Mucosa of stomach (tissue), 1 donor: ENCODE measurements around the gene RAD51B.

Source experiments
- H3K27me3 ChIP-seq: one replicate; pipeline ENCODE4 v1.7.0; 2013; ENCODE audit warnings: mild to moderate bottlenecking, low read length; ENCODE audit not compliant: control insufficient read depth, insufficient read depth
- H3K36me3 ChIP-seq: one replicate; pipeline ENCODE4 v1.7.0; 2013; ENCODE audit warnings: low read length; ENCODE audit not compliant: control insufficient read depth, insufficient read depth
- H3K4me1 ChIP-seq: one replicate; pipeline ENCODE4 v1.7.0; 2013; ENCODE audit warnings: mild to moderate bottlenecking, low read length; ENCODE audit not compliant: control insufficient read depth, insufficient read depth
- H3K4me3 ChIP-seq: one replicate; pipeline ENCODE4 v1.7.0; 2013; ENCODE audit warnings: low read length
- H3K9ac ChIP-seq: one replicate; pipeline ENCODE4 v1.7.0; 2013; ENCODE audit warnings: mild to moderate bottlenecking, low read length, moderate library complexity
- H3K9me3 ChIP-seq: one replicate; pipeline ENCODE4 v1.7.0; 2013; ENCODE audit warnings: mild to moderate bottlenecking, low read length, moderate library complexity; ENCODE audit not compliant: control insufficient read depth
- donor health status: Pancreatic carcinoma.

RAD51B gene

GRCh38 chr14:68239988-68240771 is 420.6 kb downstream of the RAD51B start:
- no peak overlapping the region for H3K4me3 ChIP-seq
- no peaks in the 10 kb centered on the region for H3K9me3 ChIP-seq
- peaks cover 68% of the 10 kb centered on the region for H3K4me1 ChIP-seq
- no peaks in the 10 kb centered on the region for H3K27me3 ChIP-seq
- H3K9ac ChIP-seq, result peak overlapping the region; percentile 37
- H3K36me3 ChIP-seq, result no peaks in the 10 kb centered on the region

GRCh38 chr14:68241862-68242487 is 422.4 kb downstream of the RAD51B start:
- no peak overlapping the region for H3K4me3 ChIP-seq
- H3K36me3 ChIP-seq, result no peaks in the 10 kb centered on the region
- peak overlapping the region; percentile 11 for H3K9ac ChIP-seq
- H3K9me3 ChIP-seq, result no peaks in the 10 kb centered on the region
- H3K27me3 ChIP-seq, result no peaks in the 10 kb centered on the region
- H3K4me1 ChIP-seq, result peaks cover 78% of the 10 kb centered on the region

- H3K9ac ChIP-seq, result no peak overlapping the region
- H3K9me3 ChIP-seq, result no peaks in the 10 kb centered on the region
- peaks cover 90% of the 10 kb centered on the region for H3K4me1 ChIP-seq
These were observed 424.0 kb downstream of the RAD51B start for GRCh38 chr14:68243450-68244010.

GRCh38 chr14:68244262-68244980 is 424.8 kb downstream of the RAD51B start:
- Histone ChIP-seq H3K27me3 (no peaks in the 10 kb centered on the region), H3K36me3 (no peaks in the 10 kb centered on the region), H3K9ac (no peak overlapping the region), H3K4me1 (peaks cover 87% of the 10 kb centered on the region), H3K9me3 (no peaks in the 10 kb centered on the region), H3K4me3 (no peak overlapping the region)

More at GRCh38 chr14:68243450-68244010, 424.0 kb downstream of the RAD51B start:
- Histone ChIP-seq H3K4me3 (no peak overlapping the region), H3K27me3 (no peaks in the 10 kb centered on the region), H3K36me3 (no peaks in the 10 kb centered on the region)

- H3K9ac ChIP-seq, result peak overlapping the region; percentile 3
- no peak overlapping the region for H3K4me3 ChIP-seq
- H3K36me3 ChIP-seq, result no peaks in the 10 kb centered on the region
- no peaks in the 10 kb centered on the region for H3K9me3 ChIP-seq
- no peaks in the 10 kb centered on the region for H3K27me3 ChIP-seq
- peaks cover 88% of the 10 kb centered on the region for H3K4me1 ChIP-seq
These were observed 425.8 kb downstream of the RAD51B start for GRCh38 chr14:68245146-68246073.

- H3K27me3 ChIP-seq, result no peaks in the 10 kb centered on the region
- peak overlapping the region; percentile 3 for H3K9ac ChIP-seq
- no peaks in the 10 kb centered on the region for H3K36me3 ChIP-seq
- peaks cover 88% of the 10 kb centered on the region for H3K4me1 ChIP-seq
- H3K9me3 ChIP-seq, result no peaks in the 10 kb centered on the region
- no peak overlapping the region for H3K4me3 ChIP-seq
These were observed 426.7 kb downstream of the RAD51B start for GRCh38 chr14:68246074-68246785.

- H3K27me3 ChIP-seq, result no peaks in the 10 kb centered on the region
- H3K4me3 ChIP-seq, result no peak overlapping the region
- H3K36me3 ChIP-seq, result no peaks in the 10 kb centered on the region
- H3K4me1 ChIP-seq, result peaks cover 86% of the 10 kb centered on the region
- H3K9ac ChIP-seq, result peak overlapping the region; percentile 3
- no peaks in the 10 kb centered on the region for H3K9me3 ChIP-seq
These were observed 427.2 kb downstream of the RAD51B start for GRCh38 chr14:68246786-68247105.

GRCh38 chr14:68247274-68247673 is 427.7 kb downstream of the RAD51B start:
- no peaks in the 10 kb centered on the region for H3K9me3 ChIP-seq
- H3K9ac ChIP-seq, result peak overlapping the region; percentile 3
- no peaks in the 10 kb centered on the region for H3K27me3 ChIP-seq
- no peak overlapping the region for H3K4me3 ChIP-seq
- peaks cover 81% of the 10 kb centered on the region for H3K4me1 ChIP-seq
- no peaks in the 10 kb centered on the region for H3K36me3 ChIP-seq

GRCh38 chr14:68247676-68248268 is 428.2 kb downstream of the RAD51B start:
- H3K36me3 ChIP-seq, result no peaks in the 10 kb centered on the region
- H3K9ac ChIP-seq, result peak overlapping the region; percentile 23
- no peaks in the 10 kb centered on the region for H3K9me3 ChIP-seq
- no peak overlapping the region for H3K4me3 ChIP-seq
- H3K27me3 ChIP-seq, result no peaks in the 10 kb centered on the region
- H3K4me1 ChIP-seq, result peaks cover 76% of the 10 kb centered on the region

- Histone ChIP-seq H3K9ac (peak overlapping the region; percentile 23), H3K4me3 (no peak overlapping the region), H3K36me3 (no peaks in the 10 kb centered on the region), H3K4me1 (peaks cover 70% of the 10 kb centered on the region), H3K27me3 (no peaks in the 10 kb centered on the region), H3K9me3 (no peaks in the 10 kb centered on the region)
These were observed 429.1 kb downstream of the RAD51B start for GRCh38 chr14:68248481-68249255.
